ENCODE data around the gene CDH4. TPM values are rescaled to one million over a fixed set of nuclear protein-coding genes. Genes with fewer than 3 reads are reported as not detected.

CDH4 gene
- total RNA-seq, 1 experiment from 2014 or later, result not detected

DNA sequence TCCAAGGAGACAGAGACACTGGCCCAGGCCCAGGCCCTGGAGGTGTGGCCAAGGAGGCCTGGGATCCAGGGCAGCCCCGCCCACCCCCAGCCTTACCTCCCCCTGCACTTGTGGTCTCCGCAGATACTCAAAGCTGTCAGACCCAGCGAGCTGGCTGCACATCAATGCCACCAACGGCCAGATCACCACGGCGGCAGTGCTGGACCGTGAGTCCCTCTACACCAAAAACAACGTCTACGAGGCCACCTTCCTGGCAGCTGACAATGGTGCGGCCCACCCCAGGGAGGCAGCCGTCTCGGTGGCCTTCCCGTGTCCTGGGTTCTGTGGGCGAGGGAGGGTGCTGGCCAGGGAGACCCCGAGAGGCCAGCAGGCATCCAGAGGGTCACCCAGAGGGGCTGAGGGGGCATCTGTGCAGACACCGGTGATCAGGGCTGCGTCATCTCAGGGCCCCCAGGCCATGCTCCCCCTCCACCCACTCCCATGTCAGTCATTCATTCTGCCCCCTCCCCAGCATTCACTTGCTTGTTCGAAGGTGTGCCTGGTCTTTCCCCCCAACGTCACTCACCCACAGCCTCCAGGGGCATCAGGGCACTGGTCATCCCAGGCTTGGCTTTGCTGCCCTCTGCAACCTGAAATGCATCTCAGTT lies 672.3 kb downstream of the CDH4 start:
- no peaks in the 10 kb centered on the region for H3K36me3 Mint-ChIP-seq (ENCODE audit: insufficient read depth, unreplicated experiment)
- intact Hi-C loops (cut with micrococcal nuclease; ENCODE audit: unreplicated experiment), result no loop called here
- H3K4me3 ChIP-seq (ENCODE audit: low read depth, low read length), result no peak overlapping the region
- no peaks in the 10 kb centered on the region for H3K27me3 ChIP-seq (replicated peaks; ENCODE audit: control insufficient read depth, insufficient read depth, low read length)
- H3K27me3 Mint-ChIP-seq (ENCODE audit: insufficient read depth, unreplicated experiment), result peaks cover 22% of the 10 kb centered on the region
- H3K9me3 Mint-ChIP-seq (ENCODE audit: unreplicated experiment), result no peaks in the 10 kb centered on the region
- peaks cover 10% of the 10 kb centered on the region for H3K9me3 ChIP-seq
- ChIA-PET POLR2A (no interaction called here), CTCF (no interaction called here)
- no peak overlapping the region for H3K4me3 Mint-ChIP-seq (ENCODE audit: unreplicated experiment)
- no TSS peak for BruUV-seq (replicated peaks)
- TF ChIP-seq, protein P1, sequence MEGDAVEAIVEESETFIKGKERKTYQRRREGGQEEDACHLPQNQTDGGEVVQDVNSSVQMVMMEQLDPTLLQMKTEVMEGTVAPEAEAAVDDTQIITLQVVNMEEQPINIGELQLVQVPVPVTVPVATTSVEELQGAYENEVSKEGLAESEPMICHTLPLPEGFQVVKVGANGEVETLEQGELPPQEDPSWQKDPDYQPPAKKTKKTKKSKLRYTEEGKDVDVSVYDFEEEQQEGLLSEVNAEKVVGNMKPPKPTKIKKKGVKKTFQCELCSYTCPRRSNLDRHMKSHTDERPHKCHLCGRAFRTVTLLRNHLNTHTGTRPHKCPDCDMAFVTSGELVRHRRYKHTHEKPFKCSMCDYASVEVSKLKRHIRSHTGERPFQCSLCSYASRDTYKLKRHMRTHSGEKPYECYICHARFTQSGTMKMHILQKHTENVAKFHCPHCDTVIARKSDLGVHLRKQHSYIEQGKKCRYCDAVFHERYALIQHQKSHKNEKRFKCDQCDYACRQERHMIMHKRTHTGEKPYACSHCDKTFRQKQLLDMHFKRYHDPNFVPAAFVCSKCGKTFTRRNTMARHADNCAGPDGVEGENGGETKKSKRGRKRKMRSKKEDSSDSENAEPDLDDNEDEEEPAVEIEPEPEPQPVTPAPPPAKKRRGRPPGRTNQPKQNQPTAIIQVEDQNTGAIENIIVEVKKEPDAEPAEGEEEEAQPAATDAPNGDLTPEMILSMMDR (IDR thresholded peaks at IDR 0.05; ENCODE audit: insufficient read depth in 1 of 2, low read depth in 1 of 2, low read length in 1 of 2, severe bottlenecking in 1 of 2, unreplicated experiment in 1 of 2), result no peak
- no peak overlapping the region for H3K27ac Mint-ChIP-seq (ENCODE audit: unreplicated experiment)
- no peaks in the 10 kb centered on the region for H3K36me3 ChIP-seq (ENCODE audit: control insufficient read depth, insufficient read depth, low read length)
- no peaks in the 10 kb centered on the region for H3K4me1 ChIP-seq
- no peak for DNase-seq
- H3K4me1 Mint-ChIP-seq (ENCODE audit: low read depth, unreplicated experiment), result no peaks in the 10 kb centered on the region

DNA sequence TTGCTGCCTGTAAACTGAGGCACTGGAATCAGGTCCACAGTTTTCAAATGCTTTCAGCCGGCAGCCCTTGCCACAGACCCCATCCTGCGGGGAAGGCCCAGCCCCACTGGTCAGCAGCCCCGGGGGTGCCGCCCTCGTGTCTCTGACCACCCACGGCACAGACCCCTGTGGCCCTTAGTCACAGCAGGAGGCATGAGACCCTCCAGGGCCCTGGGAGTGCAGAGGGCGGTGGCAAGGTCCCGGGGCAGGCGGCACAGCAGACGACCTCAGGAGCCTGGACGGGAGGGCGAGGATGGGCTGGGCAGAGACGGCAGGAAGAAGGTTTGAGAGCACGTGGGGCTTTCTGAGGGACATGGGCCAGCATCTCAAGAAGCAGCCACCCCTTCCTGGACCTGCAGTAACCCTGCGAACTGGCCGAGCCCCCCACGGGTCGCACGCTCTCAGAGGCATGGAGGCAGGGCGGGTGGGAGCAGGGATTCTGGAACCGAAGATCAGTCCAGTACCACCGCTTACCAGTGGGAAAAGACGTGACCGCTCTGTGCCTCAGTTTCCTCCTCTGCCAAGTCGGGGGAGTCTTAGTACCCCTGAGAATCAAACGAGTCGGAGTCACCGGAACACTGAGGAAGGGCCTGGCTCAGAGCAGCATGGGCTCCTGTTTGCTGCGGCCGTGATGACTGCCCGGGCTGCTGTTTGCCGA lies 672.9 kb downstream of the CDH4 start:
- no peak overlapping the region for H3K27ac Mint-ChIP-seq (ENCODE audit: unreplicated experiment)
- no peaks in the 10 kb centered on the region for H3K4me1 Mint-ChIP-seq (ENCODE audit: low read depth, unreplicated experiment)
- DNase-seq, result no peak
- TF ChIP-seq, protein P1 (IDR thresholded peaks at IDR 0.05; ENCODE audit: insufficient read depth in 1 of 2, low read depth in 1 of 2, low read length in 1 of 2, severe bottlenecking in 1 of 2, unreplicated experiment in 1 of 2), result no peak
- no peak overlapping the region for H3K4me3 ChIP-seq (ENCODE audit: low read depth, low read length)
- H3K4me1 ChIP-seq, result no peaks in the 10 kb centered on the region
- H3K36me3 Mint-ChIP-seq (ENCODE audit: insufficient read depth, unreplicated experiment), result no peaks in the 10 kb centered on the region
- H3K36me3 ChIP-seq (ENCODE audit: control insufficient read depth, insufficient read depth, low read length), result no peaks in the 10 kb centered on the region
- CTCF ChIA-PET, result no interaction called here
- peaks cover 11% of the 10 kb centered on the region for H3K9me3 ChIP-seq
- intact Hi-C loops (cut with micrococcal nuclease; ENCODE audit: unreplicated experiment), result no loop called here
- H3K4me3 Mint-ChIP-seq (ENCODE audit: unreplicated experiment), result no peak overlapping the region
- H3K27me3 ChIP-seq (replicated peaks; ENCODE audit: control insufficient read depth, insufficient read depth, low read length), result no peaks in the 10 kb centered on the region
- no TSS peak for BruUV-seq (replicated peaks)
- peaks cover 22% of the 10 kb centered on the region for H3K27me3 Mint-ChIP-seq (ENCODE audit: insufficient read depth, unreplicated experiment)
- POLR2A ChIA-PET, result no interaction called here
- no peaks in the 10 kb centered on the region for H3K9me3 Mint-ChIP-seq (ENCODE audit: unreplicated experiment)

DNA sequence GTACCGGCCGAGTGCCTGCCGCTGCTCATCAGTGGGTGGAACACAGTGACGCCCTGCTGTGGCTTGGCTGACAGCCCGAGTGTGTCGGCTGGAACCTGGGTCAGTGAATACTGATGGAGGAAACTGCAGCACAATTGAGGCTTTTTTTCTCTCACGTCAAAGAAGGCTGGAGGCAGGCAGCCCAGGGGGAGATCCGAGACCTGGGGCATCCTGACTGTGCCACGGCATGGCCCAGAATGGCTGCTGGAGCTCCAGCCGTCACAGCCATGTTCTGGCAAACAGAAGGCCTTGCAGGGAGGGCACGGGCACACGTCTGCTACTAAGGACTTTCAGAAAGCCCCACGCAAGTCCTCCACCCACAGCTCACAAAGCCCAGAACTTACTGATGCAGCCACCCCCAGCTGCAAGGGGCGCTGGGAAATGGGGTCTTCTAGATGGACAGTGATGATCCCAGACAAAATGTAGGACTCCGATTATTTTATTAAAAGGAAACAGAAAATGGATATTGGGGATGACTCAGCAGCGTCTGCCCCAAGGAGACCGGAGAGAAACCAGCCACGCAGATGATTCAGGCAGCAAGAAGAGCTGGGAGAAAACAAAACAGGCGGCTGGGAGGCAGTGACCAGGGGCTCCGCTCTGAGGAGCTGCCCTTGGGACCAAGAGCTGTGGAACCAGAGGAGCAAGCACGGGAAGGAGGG lies 673.6 kb downstream of the CDH4 start:
- Histone ChIP-seq H3K4me1 (no peaks in the 10 kb centered on the region), H3K36me3 (ENCODE audit: control insufficient read depth, insufficient read depth, low read length) (no peaks in the 10 kb centered on the region), H3K9me3 (peaks cover 17% of the 10 kb centered on the region), H3K27me3 (replicated peaks; ENCODE audit: control insufficient read depth, insufficient read depth, low read length) (no peaks in the 10 kb centered on the region), H3K4me3 (ENCODE audit: low read depth, low read length) (no peak overlapping the region)
- Mint-ChIP-seq H3K4me1 (ENCODE audit: low read depth, unreplicated experiment) (no peaks in the 10 kb centered on the region), H3K36me3 (ENCODE audit: insufficient read depth, unreplicated experiment) (no peaks in the 10 kb centered on the region), H3K27me3 (ENCODE audit: insufficient read depth, unreplicated experiment) (peaks cover 22% of the 10 kb centered on the region), H3K4me3 (ENCODE audit: unreplicated experiment) (no peak overlapping the region), H3K27ac (ENCODE audit: unreplicated experiment) (no peak overlapping the region), H3K9me3 (ENCODE audit: unreplicated experiment) (no peaks in the 10 kb centered on the region)
- intact Hi-C loops (cut with micrococcal nuclease; ENCODE audit: unreplicated experiment), result no loop called here
- no TSS peak for BruUV-seq (replicated peaks)
- TF ChIP-seq, protein P1 (IDR thresholded peaks at IDR 0.05; ENCODE audit: insufficient read depth in 1 of 2, low read depth in 1 of 2, low read length in 1 of 2, severe bottlenecking in 1 of 2, unreplicated experiment in 1 of 2), result no peak
- ChIA-PET POLR2A (no interaction called here), CTCF (no interaction called here)
- no peak for DNase-seq
